ENCODE measurements around the gene ARF5.

ARF5 gene

GRCh38 chr7:127638197-127638596 lies 50.0 kb downstream of the ARF5 start:
- DNase-seq = no peak
